ENCODE results near the gene SEMA6B.

SEMA6B gene

GRCh38 chr19:4517451-4518057 is 41.9 kb downstream of the SEMA6B start:
- no peak for DNase-seq (ENCODE audit: low read depth)
- TF ChIP-seq, protein P1, sequence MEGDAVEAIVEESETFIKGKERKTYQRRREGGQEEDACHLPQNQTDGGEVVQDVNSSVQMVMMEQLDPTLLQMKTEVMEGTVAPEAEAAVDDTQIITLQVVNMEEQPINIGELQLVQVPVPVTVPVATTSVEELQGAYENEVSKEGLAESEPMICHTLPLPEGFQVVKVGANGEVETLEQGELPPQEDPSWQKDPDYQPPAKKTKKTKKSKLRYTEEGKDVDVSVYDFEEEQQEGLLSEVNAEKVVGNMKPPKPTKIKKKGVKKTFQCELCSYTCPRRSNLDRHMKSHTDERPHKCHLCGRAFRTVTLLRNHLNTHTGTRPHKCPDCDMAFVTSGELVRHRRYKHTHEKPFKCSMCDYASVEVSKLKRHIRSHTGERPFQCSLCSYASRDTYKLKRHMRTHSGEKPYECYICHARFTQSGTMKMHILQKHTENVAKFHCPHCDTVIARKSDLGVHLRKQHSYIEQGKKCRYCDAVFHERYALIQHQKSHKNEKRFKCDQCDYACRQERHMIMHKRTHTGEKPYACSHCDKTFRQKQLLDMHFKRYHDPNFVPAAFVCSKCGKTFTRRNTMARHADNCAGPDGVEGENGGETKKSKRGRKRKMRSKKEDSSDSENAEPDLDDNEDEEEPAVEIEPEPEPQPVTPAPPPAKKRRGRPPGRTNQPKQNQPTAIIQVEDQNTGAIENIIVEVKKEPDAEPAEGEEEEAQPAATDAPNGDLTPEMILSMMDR (IDR thresholded peaks at IDR 0.05; ENCODE audit: low read length, missing control alignments), result no peak
- no peak overlapping the region for H3K4me3 ChIP-seq (replicated peaks; ENCODE audit: low read depth, low read length)

DNA sequence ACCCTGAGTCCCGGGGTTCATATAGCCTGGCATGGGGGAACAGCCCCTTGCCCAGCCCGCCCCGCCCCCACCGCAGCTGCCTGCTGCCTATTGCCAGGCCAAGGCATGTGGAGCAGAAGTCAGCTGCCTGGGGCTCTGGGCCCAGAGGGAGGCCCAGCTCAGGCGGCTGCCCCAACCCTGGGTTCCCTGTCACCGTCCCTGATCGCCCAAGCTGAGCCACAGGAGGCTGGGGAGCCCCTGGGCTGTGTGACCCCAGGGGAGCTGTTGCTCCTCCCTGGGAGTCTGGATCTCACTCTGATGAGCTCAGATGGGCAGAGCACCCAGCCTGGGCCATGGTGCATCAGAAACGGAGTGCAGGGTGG is 42.6 kb downstream of the SEMA6B start:
- no peak for DNase-seq (ENCODE audit: low read depth)
- H3K4me3 ChIP-seq (replicated peaks; ENCODE audit: low read depth, low read length), result no peak overlapping the region
- TF ChIP-seq, protein P1 (IDR thresholded peaks at IDR 0.05; ENCODE audit: low read length, missing control alignments), result no peak

DNA sequence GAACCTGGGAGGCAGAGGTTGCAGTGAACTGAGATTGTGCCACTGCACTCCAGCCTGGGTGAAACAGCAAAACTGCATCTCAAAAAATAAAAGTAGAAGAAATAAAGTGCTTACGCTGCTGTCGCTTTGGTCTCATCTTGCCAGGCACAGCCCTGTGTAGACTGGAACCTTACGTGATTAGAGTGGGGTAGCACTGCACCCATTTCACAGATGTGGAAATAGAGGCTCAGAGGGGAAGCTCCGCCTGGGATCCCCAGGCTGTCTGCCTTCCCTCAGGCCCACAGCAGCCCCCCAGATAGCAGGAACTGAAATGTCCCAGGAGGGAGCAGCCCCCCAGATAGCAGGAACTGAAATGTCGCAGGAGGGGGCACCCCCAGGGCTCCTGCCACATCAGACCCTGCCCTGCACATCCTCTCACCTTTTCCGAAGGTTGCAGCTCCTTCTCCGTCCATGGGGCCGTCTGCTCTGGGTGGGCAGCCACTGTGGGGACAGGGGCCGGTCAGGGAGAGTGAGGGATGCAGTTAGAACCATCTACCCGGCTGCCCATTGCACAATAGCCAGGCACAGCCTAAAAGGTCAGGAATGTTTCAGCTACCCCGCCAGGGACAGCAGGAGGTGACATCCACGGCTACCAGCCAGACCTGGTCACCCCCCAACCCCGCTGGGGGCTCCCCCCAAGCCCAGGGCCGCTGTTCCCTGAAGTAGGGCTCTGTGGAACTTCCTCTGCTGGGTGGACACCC is 43.1 kb downstream of the SEMA6B start:
- H3K4me3 ChIP-seq (replicated peaks; ENCODE audit: low read depth, low read length), result no peak overlapping the region
- DNase-seq (ENCODE audit: low read depth), result no peak
- TF ChIP-seq, protein P1 (IDR thresholded peaks at IDR 0.05; ENCODE audit: low read length, missing control alignments), result no peak

- H3K4me3 ChIP-seq (replicated peaks; ENCODE audit: low read depth, low read length), result no peak overlapping the region
- no peak for DNase-seq (ENCODE audit: low read depth)
- TF ChIP-seq, protein P1 (IDR thresholded peaks at IDR 0.05; ENCODE audit: low read length, missing control alignments), result no peak
Measured at GRCh38 chr19:4515732-4516131, 43.8 kb downstream of the SEMA6B start.

- no peak for DNase-seq (ENCODE audit: low read depth)
- TF ChIP-seq, protein P1 (IDR thresholded peaks at IDR 0.05; ENCODE audit: low read length, missing control alignments), result no peak
- H3K4me3 ChIP-seq (replicated peaks; ENCODE audit: low read depth, low read length), result no peak overlapping the region
Measured at GRCh38 chr19:4513248-4513647, 46.2 kb downstream of the SEMA6B start.

DNA sequence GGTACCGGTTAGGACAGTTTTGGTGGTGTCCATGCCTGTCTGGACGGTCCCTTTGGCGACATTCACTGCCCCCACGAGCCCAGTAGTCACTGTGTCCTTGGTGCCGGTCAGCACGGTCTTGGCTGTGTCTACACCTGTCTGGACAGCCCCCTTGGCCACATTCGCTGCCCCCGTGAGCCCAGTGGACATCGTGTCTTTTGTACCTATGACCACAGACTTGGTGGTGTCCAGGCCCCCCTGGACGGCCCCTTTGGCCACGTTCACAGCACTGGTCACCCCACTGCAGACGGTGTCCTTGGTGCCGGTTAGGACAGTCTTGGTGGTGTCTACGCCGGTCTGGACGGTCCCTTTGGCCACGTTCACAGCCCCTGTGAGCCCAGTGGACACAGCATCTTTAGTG is 47.4 kb downstream of the SEMA6B start:
- no peak overlapping the region for H3K4me3 ChIP-seq (replicated peaks; ENCODE audit: low read depth, low read length)
- no peak for DNase-seq (ENCODE audit: low read depth)
- TF ChIP-seq, protein P1 (IDR thresholded peaks at IDR 0.05; ENCODE audit: low read length, missing control alignments), result no peak
